Spleen (tissue), 7 donors: ENCODE measurements around the gene BBS9.

Experiments
- POLR2A ChIP-seq, 3 donors: fragments of 450-650 bp; IDR thresholded peaks; one replicate each; pipeline ENCODE4 v1.5.1; 2017; ENCODE audit warnings: antibody characterized with exemption in 3 of 3, mild to moderate bottlenecking in 1 of 3
- TF ChIP-seq, protein P1 (sequence below), 11 experiments: fragments of 200-600 bp in 7 of 11; fragments of 450-650 bp in 4 of 11; sonication (generic) in 4 of 11; IDR thresholded peaks in 8 of 11; conservative IDR thresholded peaks in 3 of 11; 1 replicate in 7 of 11; 2 replicates in 4 of 11; pipeline versions ENCODE4 v1.4.0 to v1.8.0; 2016 to 2021; ENCODE audit warnings: antibody characterized with exemption in 11 of 11, inconsistent platforms in 4 of 11, mild to moderate bottlenecking in 1 of 11
- donor health status: DM: no; HTN: no; CAD: no; lungs with moderate emphysema.
- donor health status: DM: no; HTN: no; CAD: no.
- donor health status: DM: no; HTN: no; CAD: no.

DNA sequence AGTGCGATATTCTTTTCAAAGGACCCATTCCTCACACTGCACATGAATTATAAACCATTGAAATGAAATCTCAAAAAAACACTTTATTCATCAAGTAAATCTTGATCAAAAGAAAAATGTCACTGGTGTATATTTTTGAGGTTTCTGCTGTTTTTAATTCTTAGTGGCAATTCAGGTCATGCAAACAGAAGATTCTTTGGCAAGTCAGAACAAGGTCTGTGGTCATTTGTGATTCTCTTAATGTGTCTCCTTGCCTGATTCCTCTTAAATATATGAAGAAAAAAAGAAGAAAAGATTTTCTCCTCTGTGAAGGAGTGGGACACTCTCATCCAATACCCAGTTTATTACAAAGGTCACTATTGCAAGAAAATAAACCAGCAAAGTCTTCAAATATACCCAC is 467.8 kb downstream of the BBS9 start:
- TF ChIP-seq, protein P1, sequence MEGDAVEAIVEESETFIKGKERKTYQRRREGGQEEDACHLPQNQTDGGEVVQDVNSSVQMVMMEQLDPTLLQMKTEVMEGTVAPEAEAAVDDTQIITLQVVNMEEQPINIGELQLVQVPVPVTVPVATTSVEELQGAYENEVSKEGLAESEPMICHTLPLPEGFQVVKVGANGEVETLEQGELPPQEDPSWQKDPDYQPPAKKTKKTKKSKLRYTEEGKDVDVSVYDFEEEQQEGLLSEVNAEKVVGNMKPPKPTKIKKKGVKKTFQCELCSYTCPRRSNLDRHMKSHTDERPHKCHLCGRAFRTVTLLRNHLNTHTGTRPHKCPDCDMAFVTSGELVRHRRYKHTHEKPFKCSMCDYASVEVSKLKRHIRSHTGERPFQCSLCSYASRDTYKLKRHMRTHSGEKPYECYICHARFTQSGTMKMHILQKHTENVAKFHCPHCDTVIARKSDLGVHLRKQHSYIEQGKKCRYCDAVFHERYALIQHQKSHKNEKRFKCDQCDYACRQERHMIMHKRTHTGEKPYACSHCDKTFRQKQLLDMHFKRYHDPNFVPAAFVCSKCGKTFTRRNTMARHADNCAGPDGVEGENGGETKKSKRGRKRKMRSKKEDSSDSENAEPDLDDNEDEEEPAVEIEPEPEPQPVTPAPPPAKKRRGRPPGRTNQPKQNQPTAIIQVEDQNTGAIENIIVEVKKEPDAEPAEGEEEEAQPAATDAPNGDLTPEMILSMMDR (IDR thresholded peaks at IDR 0.05 in 8 of 11, conservative IDR thresholded peaks at IDR 0.05 in 3 of 11), result no peak
- TF ChIP-seq POLR2A (IDR thresholded peaks at IDR 0.05), result no peak
